Sigmoid colon (tissue), 7 donors: Measurements from ENCODE around the gene OR4L1. TPM values are rescaled to one million over a fixed set of nuclear protein-coding genes. Genes with fewer than 3 reads are reported as not detected.

Experiments used
- DNase-seq: peaks from one replicate; pipeline ENCODE4 v3.0.0-alpha.2; 2019
- H3K27ac ChIP-seq, 4 donors: fragments of 200-600 bp; sonication (generic); one replicate each; pipeline ENCODE4 v1.5.1; 2016 to 2019; ENCODE audit warnings: mild to moderate bottlenecking in 1 of 4
- H3K27me3 ChIP-seq, 3 donors: fragments of 200-600 bp; sonication (generic); one replicate each; pipeline ENCODE4 v1.5.1; 2019; ENCODE audit warnings: mild to moderate bottlenecking in 1 of 3
- H3K36me3 ChIP-seq, 4 donors: fragments of 200-600 bp; sonication (generic); one replicate each; pipeline ENCODE4 v1.5.1; 2016 to 2019
- H3K4me1 ChIP-seq, 4 donors: fragments of 200-600 bp; sonication (generic); one replicate each; pipeline ENCODE4 v1.5.1; 2017 to 2019
- H3K4me3 ChIP-seq, 4 donors: fragments of 200-600 bp; sonication (generic); one replicate each; pipeline ENCODE4 v1.5.1; 2017 to 2019; ENCODE audit warnings: mild to moderate bottlenecking in 2 of 4, moderate library complexity in 1 of 4
- H3K9me3 ChIP-seq, 4 donors: fragments of 200-600 bp in 3 of 4; sonication (generic) in 3 of 4; one replicate each; pipeline versions ENCODE4 v1.5.1 to v1.6.1; 2013 to 2019
- CTCF ChIP-seq, 4 experiments: fragments of 450-650 bp in 3 of 4; fragments of 200-600 bp in 1 of 4; IDR thresholded peaks; one replicate each; pipeline ENCODE4 v1.5.1; 2016 to 2019; ENCODE audit warnings: antibody characterized with exemption in 4 of 4, mild to moderate bottlenecking in 3 of 4, moderate library complexity in 2 of 4
- EP300 ChIP-seq, 4 donors: sonication (generic); formaldehyde crosslinking; IDR thresholded peaks; one replicate each; pipeline ENCODE4 v1.6.1; 2017; ENCODE audit warnings: antibody characterized with exemption in 4 of 4
- POLR2A ChIP-seq, 2 donors: fragments of 450-650 bp; IDR thresholded peaks; one replicate each; pipeline ENCODE4 v1.6.1; 2016; ENCODE audit warnings: antibody characterized with exemption in 2 of 2, mild to moderate bottlenecking in 2 of 2, moderate library complexity in 2 of 2
- POLR2AphosphoS5 ChIP-seq, 4 donors: sonication (generic); formaldehyde crosslinking; IDR thresholded peaks; one replicate each; pipeline ENCODE4 v1.6.1; 2017; ENCODE audit warnings: antibody characterized with exemption in 4 of 4
- WGBS, 2 donors: extraction: QIAGEN DNeasy Blood & Tissue Kit; methylation state at CpG; one replicate each; pipeline ENCODE4 v1.1.7; 2013; 5-methylcytosine and 5-hydroxymethylcytosine counted together
- intact Hi-C: fragments of 100-400 bp; cut with DNase I; formaldehyde crosslinking; loops from one replicate; pipeline ENCODE4 v1.15.1; 2023
- polyA plus RNA-seq, 3 donors: library from polyadenylated mRNA; stranded (reverse); fragments of 200-250 nt; gene quantifications; one replicate each; pipeline ENCODE4 v1.2.3, GENCODE V29; 2013
- small RNA-seq, 3 donors: library from RNA; depleted of rRNA; stranded (forward); fragments of <200 nt; gene quantifications; one replicate each; pipeline ENCODE3, GENCODE V24; 2016
- total RNA-seq, 4 donors: library from RNA; depleted of rRNA; stranded (reverse); fragments of >200 nt; gene quantifications; one replicate each; pipeline ENCODE4 v1.1.0, GENCODE V29; 2016
- donor health status: healthy with polysubstance abuse.
- donor health status: Bipolar disorder and iron deficiency.
- donor health status: healthy.

The OR4L1 gene
- total and polyA plus RNA-seq, 7 donors: not detected

- WGBS, 2 donors: 58 to 59% methylated on average over 3 of the region's 3 CpGs
- H3K36me3 ChIP-seq: no peaks in the 10 kb centered on the region
Observed at GRCh38 chr14:20110438-20110837, 50.6 kb downstream of the OR4L1 start, which contains the start of gene OR4K17. Gene OR4K17 (plus strand): TSS chr14:20110739. CDS start chr14:20117500, 6,761 bp downstream.

More at GRCh38 chr14:20110438-20110837, 50.6 kb downstream of the OR4L1 start, which contains the start of gene OR4K17:
- no peaks in the 10 kb centered on the region for H3K9me3 ChIP-seq
- TF ChIP-seq POLR2AphosphoS5 (IDR thresholded peaks at IDR 0.05) (no peak), EP300 (IDR thresholded peaks at IDR 0.05) (no peak), POLR2A (IDR thresholded peaks at IDR 0.05) (no peak), CTCF (IDR thresholded peaks at IDR 0.05) (no peak)
- no peaks in the 10 kb centered on the region for H3K4me1 ChIP-seq
- no peak within 1 kb of the TSS for H3K27ac ChIP-seq
- DNase-seq: no peak
- H3K4me3 ChIP-seq: no peak within 1 kb of the TSS
- H3K27me3 ChIP-seq: no peaks in the 10 kb centered on the region
- intact Hi-C loops: no loop called here

Small RNA genes lying within 50 kb of the gene (small RNA-seq; reads per million reads assigned to genes)
- gene RNA5SP380: 0 reads per million in 3 donors

Other genes starting within 250 kb of the OR4L1 start
- not detected for gene OR4K2, start 184.9 kb upstream of the OR4L1 start, total RNA-seq
- not detected for gene OR4K2, start 184.9 kb upstream of the OR4L1 start, polyA plus RNA-seq
- not detected for gene OR4K5, start 139.4 kb upstream of the OR4L1 start, total RNA-seq
- gene OR4K5, start 139.4 kb upstream of the OR4L1 start, polyA plus RNA-seq: not detected
- not detected for gene OR4K1, start 129.1 kb upstream of the OR4L1 start, total RNA-seq
- not detected for gene OR4K1, start 129.1 kb upstream of the OR4L1 start, polyA plus RNA-seq
- not detected for gene OR4K15, start 84.5 kb upstream of the OR4L1 start, total RNA-seq
- not detected for gene OR4K15, start 84.5 kb upstream of the OR4L1 start, polyA plus RNA-seq
- gene OR4Q2, start 57.9 kb upstream of the OR4L1 start, total RNA-seq: not detected
- gene OR4Q2, start 57.9 kb upstream of the OR4L1 start, polyA plus RNA-seq: not detected
- not detected for gene OR4K14, start 40.7 kb upstream of the OR4L1 start, total RNA-seq
- gene OR4K14, start 40.7 kb upstream of the OR4L1 start, polyA plus RNA-seq: not detected
- gene OR4K13, start 24.0 kb upstream of the OR4L1 start, total RNA-seq: not detected
- not detected for gene OR4K13, start 24.0 kb upstream of the OR4L1 start, polyA plus RNA-seq
- not detected for gene OR4K17, start 50.7 kb downstream of the OR4L1 start, total RNA-seq
- gene OR4K17, start 50.7 kb downstream of the OR4L1 start, polyA plus RNA-seq: not detected
- gene OR4N5, start 78.8 kb downstream of the OR4L1 start, total RNA-seq: not detected
- gene OR4N5, start 78.8 kb downstream of the OR4L1 start, polyA plus RNA-seq: not detected
- gene OR11G2, start 130.9 kb downstream of the OR4L1 start, total RNA-seq: not detected
- not detected for gene OR11G2, start 130.9 kb downstream of the OR4L1 start, polyA plus RNA-seq
- gene OR11H6, start 163.7 kb downstream of the OR4L1 start, total RNA-seq: not detected
- gene OR11H6, start 163.7 kb downstream of the OR4L1 start, polyA plus RNA-seq: not detected
- gene OR11H7, start 168.9 kb downstream of the OR4L1 start, total RNA-seq: not detected
- gene OR11H7, start 168.9 kb downstream of the OR4L1 start, polyA plus RNA-seq: not detected
- gene OR11H4, start 179.2 kb downstream of the OR4L1 start, total RNA-seq: not detected
- not detected for gene OR11H4, start 179.2 kb downstream of the OR4L1 start, polyA plus RNA-seq
- 10 to 100 TPM in 2 of 4 donors, 1 to 10 TPM in 2; 6.8 to 16.3 (median 10.1) TPM for gene TTC5, start 245.9 kb downstream of the OR4L1 start, total RNA-seq
- 1 to 10 TPM; 3.6 to 6.5 (median 5.3) TPM for gene TTC5, start 245.9 kb downstream of the OR4L1 start, polyA plus RNA-seq